ENCODE measurements around the gene ATF7IP2.
"Not testable (repeated sequence)": the region's sequence is repeated elsewhere in the genome, so short reads cannot be mapped to it uniquely, and the experiment has no call there.

Gene ATF7IP2

GRCh38 chr16:10502776-10503175 is 116.9 kb downstream of the ATF7IP2 start:
- H3K4me3 Mint-ChIP-seq, result no peak overlapping the region
- H3K4me1 Mint-ChIP-seq, result peaks cover 9% of the 10 kb centered on the region
- no peaks in the 10 kb centered on the region for H3K9me3 Mint-ChIP-seq
- no peaks in the 10 kb centered on the region for H3K27me3 Mint-ChIP-seq
- H3K36me3 Mint-ChIP-seq (ENCODE audit: low read depth), result no peaks in the 10 kb centered on the region
- DNase-seq (no peak), ATAC-seq (no peak)
- H3K27ac Mint-ChIP-seq, result no peak overlapping the region

- no peak for DNase-seq
- ATAC-seq, result no peak
- Mint-ChIP-seq H3K27me3 (no peaks in the 10 kb centered on the region), H3K4me3 (no peak overlapping the region), H3K36me3 (ENCODE audit: low read depth) (no peaks in the 10 kb centered on the region), H3K4me1 (peaks cover 10% of the 10 kb centered on the region), H3K27ac (no peak overlapping the region), H3K9me3 (no peaks in the 10 kb centered on the region)
Measured at GRCh38 chr16:10504404-10504885, 118.6 kb downstream of the ATF7IP2 start.

- H3K9me3 Mint-ChIP-seq; H3K27ac Mint-ChIP-seq; H3K36me3 Mint-ChIP-seq (ENCODE audit: low read depth); DNase-seq; ATAC-seq; H3K27me3 Mint-ChIP-seq; H3K4me3 Mint-ChIP-seq: not testable (repeated sequence)
- H3K4me1 Mint-ChIP-seq, result peaks cover 15% of the 10 kb centered on the region
Measured at GRCh38 chr16:10505286-10505685, 119.4 kb downstream of the ATF7IP2 start.

GRCh38 chr16:10509534-10510025 is 123.7 kb downstream of the ATF7IP2 start:
- Mint-ChIP-seq H3K36me3 (ENCODE audit: low read depth) (no peaks in the 10 kb centered on the region), H3K27ac (no peak overlapping the region), H3K27me3 (no peaks in the 10 kb centered on the region), H3K9me3 (no peaks in the 10 kb centered on the region), H3K4me3 (no peak overlapping the region), H3K4me1 (peaks cover 24% of the 10 kb centered on the region)
- peak; percentile 62 for DNase-seq
- peak; percentile 78 for ATAC-seq

GRCh38 chr16:10510279-10510678 is 124.4 kb downstream of the ATF7IP2 start:
- Mint-ChIP-seq H3K36me3 (ENCODE audit: low read depth) (no peaks in the 10 kb centered on the region), H3K27me3 (no peaks in the 10 kb centered on the region), H3K9me3 (no peaks in the 10 kb centered on the region), H3K27ac (peak overlapping the region; percentile 6), H3K4me1 (peaks cover 24% of the 10 kb centered on the region), H3K4me3 (no peak overlapping the region)
- DNase-seq, result no peak
- ATAC-seq, result no peak

- no peak overlapping the region for H3K4me3 Mint-ChIP-seq
- ATAC-seq (peak; percentile 85), DNase-seq (no peak)
- no peaks in the 10 kb centered on the region for H3K36me3 Mint-ChIP-seq (ENCODE audit: low read depth)
- H3K9me3 Mint-ChIP-seq, result no peaks in the 10 kb centered on the region
- H3K27ac Mint-ChIP-seq, result no peak overlapping the region
- H3K4me1 Mint-ChIP-seq, result peaks cover 24% of the 10 kb centered on the region
- H3K27me3 Mint-ChIP-seq, result no peaks in the 10 kb centered on the region
Measured at GRCh38 chr16:10511829-10512228, 126.0 kb downstream of the ATF7IP2 start.

GRCh38 chr16:10514369-10515055 is 128.7 kb downstream of the ATF7IP2 start:
- no peak overlapping the region for H3K4me3 Mint-ChIP-seq
- ATAC-seq (no peak), DNase-seq (peak; percentile 51)
- no peak overlapping the region for H3K27ac Mint-ChIP-seq
- H3K36me3 Mint-ChIP-seq (ENCODE audit: low read depth), result no peaks in the 10 kb centered on the region
- H3K9me3 Mint-ChIP-seq, result no peaks in the 10 kb centered on the region
- peaks cover 23% of the 10 kb centered on the region for H3K4me1 Mint-ChIP-seq
- no peaks in the 10 kb centered on the region for H3K27me3 Mint-ChIP-seq

GRCh38 chr16:10517868-10518267 is 132.0 kb downstream of the ATF7IP2 start:
- DNase-seq (no peak), ATAC-seq (no peak)
- Mint-ChIP-seq H3K4me3 (no peak overlapping the region), H3K27ac (no peak overlapping the region), H3K4me1 (no peaks in the 10 kb centered on the region), H3K27me3 (peaks cover 7% of the 10 kb centered on the region), H3K9me3 (no peaks in the 10 kb centered on the region), H3K36me3 (ENCODE audit: low read depth) (no peaks in the 10 kb centered on the region)

- Mint-ChIP-seq H3K4me3 (no peak overlapping the region), H3K9me3 (no peaks in the 10 kb centered on the region)
Measured at GRCh38 chr16:10518479-10519041, 132.7 kb downstream of the ATF7IP2 start.

GRCh38 chr16:10519297-10519696 is 133.4 kb downstream of the ATF7IP2 start:
- Mint-ChIP-seq H3K27ac (no peak overlapping the region), H3K9me3 (no peaks in the 10 kb centered on the region), H3K4me3 (no peak overlapping the region), H3K27me3 (peaks cover 7% of the 10 kb centered on the region), H3K36me3 (ENCODE audit: low read depth) (no peaks in the 10 kb centered on the region), H3K4me1 (no peaks in the 10 kb centered on the region)
- no peak for DNase-seq
- ATAC-seq, result no peak

More at GRCh38 chr16:10518479-10519041, 132.7 kb downstream of the ATF7IP2 start:
- ATAC-seq (no peak), DNase-seq (no peak)
- no peaks in the 10 kb centered on the region for H3K36me3 Mint-ChIP-seq (ENCODE audit: low read depth)
- no peaks in the 10 kb centered on the region for H3K4me1 Mint-ChIP-seq
- peaks cover 7% of the 10 kb centered on the region for H3K27me3 Mint-ChIP-seq
- no peak overlapping the region for H3K27ac Mint-ChIP-seq

- ATAC-seq, result no peak
Measured at GRCh38 chr16:10519929-10520868, 134.3 kb downstream of the ATF7IP2 start.

GRCh38 chr16:10520869-10521578 is 135.2 kb downstream of the ATF7IP2 start:
- no peaks in the 10 kb centered on the region for H3K4me1 Mint-ChIP-seq
- H3K27me3 Mint-ChIP-seq, result peaks cover 7% of the 10 kb centered on the region
- H3K9me3 Mint-ChIP-seq, result no peaks in the 10 kb centered on the region
- no peak for DNase-seq
- no peak overlapping the region for H3K27ac Mint-ChIP-seq
- no peaks in the 10 kb centered on the region for H3K36me3 Mint-ChIP-seq (ENCODE audit: low read depth)
- no peak for ATAC-seq
- H3K4me3 Mint-ChIP-seq, result no peak overlapping the region

More at GRCh38 chr16:10519929-10520868, 134.3 kb downstream of the ATF7IP2 start:
- Mint-ChIP-seq H3K27me3 (peaks cover 7% of the 10 kb centered on the region), H3K27ac (no peak overlapping the region), H3K4me1 (no peaks in the 10 kb centered on the region), H3K9me3 (no peaks in the 10 kb centered on the region), H3K36me3 (ENCODE audit: low read depth) (no peaks in the 10 kb centered on the region), H3K4me3 (no peak overlapping the region)
- DNase-seq, result no peak

- DNase-seq (peak; percentile 28), ATAC-seq (no peak)
- Mint-ChIP-seq H3K4me3 (no peak overlapping the region), H3K36me3 (ENCODE audit: low read depth) (no peaks in the 10 kb centered on the region), H3K4me1 (no peaks in the 10 kb centered on the region), H3K27ac (no peak overlapping the region), H3K9me3 (no peaks in the 10 kb centered on the region), H3K27me3 (peaks cover 7% of the 10 kb centered on the region)
Measured at GRCh38 chr16:10521681-10522274, 135.9 kb downstream of the ATF7IP2 start.

GRCh38 chr16:10522966-10523365 is 137.1 kb downstream of the ATF7IP2 start:
- Mint-ChIP-seq H3K27me3 (peaks cover 7% of the 10 kb centered on the region), H3K36me3 (ENCODE audit: low read depth) (no peaks in the 10 kb centered on the region), H3K9me3 (no peaks in the 10 kb centered on the region), H3K27ac (no peak overlapping the region), H3K4me3 (no peak overlapping the region), H3K4me1 (no peaks in the 10 kb centered on the region)
- DNase-seq (no peak), ATAC-seq (no peak)
